Measurements from ENCODE around the gene IL11. TPM values are rescaled to one million over a fixed set of nuclear protein-coding genes. Genes with fewer than 3 reads are reported as not detected.

IL11 gene
- total and polyA plus RNA-seq, 2 experiments from 2014 or later = 4.4 to 6.6 TPM

GRCh38 chr19:55398200-55398925 lies 28.1 kb upstream of the IL11 start:
- no peak for DNase-seq (ENCODE audit: low spot score)
- Histone ChIP-seq H3K27me3 (no peaks in the 10 kb centered on the region), H3K4me3 (no peak overlapping the region), H2AFZ (no peak overlapping the region), H4K20me1 (ENCODE audit: insufficient read depth, poor library complexity, severe bottlenecking) (no peaks in the 10 kb centered on the region), H3K4me2 (no peak overlapping the region), H3K79me2 (peaks cover 4% of the 10 kb centered on the region), H3K9me2 (replicated peaks; ENCODE audit: insufficient read depth) (no peaks in the 10 kb centered on the region), H3K27ac (no peak overlapping the region), H3K4me1 (ENCODE audit: insufficient read depth) (no peaks in the 10 kb centered on the region), H3K9me3 (ENCODE audit: low read depth) (no peaks in the 10 kb centered on the region), H3K36me3 (replicated peaks; ENCODE audit: insufficient read depth, low read depth) (no peaks in the 10 kb centered on the region)
- TF ChIP-seq EZH2 (IDR thresholded peaks at IDR 0.05; ENCODE audit: borderline replicate concordance) = no peak
- WGBS (ENCODE audit: low lambda C conversion rate, missing lambda C conversion rate) = 98% methylated on average over 12 of the region's 12 CpGs

- Histone ChIP-seq H3K4me3 (no peak overlapping the region), H4K20me1 (ENCODE audit: insufficient read depth, poor library complexity, severe bottlenecking) (peaks cover 28% of the 10 kb centered on the region), H3K4me1 (ENCODE audit: insufficient read depth) (peaks cover 8% of the 10 kb centered on the region), H3K27ac (no peak overlapping the region), H2AFZ (no peak overlapping the region), H3K9me3 (ENCODE audit: low read depth) (no peaks in the 10 kb centered on the region), H3K79me2 (peaks cover 15% of the 10 kb centered on the region), H3K9me2 (replicated peaks; ENCODE audit: insufficient read depth) (no peaks in the 10 kb centered on the region), H3K36me3 (replicated peaks; ENCODE audit: insufficient read depth, low read depth) (no peaks in the 10 kb centered on the region), H3K4me2 (no peak overlapping the region), H3K27me3 (no peaks in the 10 kb centered on the region)
- WGBS (ENCODE audit: low lambda C conversion rate, missing lambda C conversion rate) = 62% methylated on average over 17 of the region's 18 CpGs
- TF ChIP-seq, protein P1, sequence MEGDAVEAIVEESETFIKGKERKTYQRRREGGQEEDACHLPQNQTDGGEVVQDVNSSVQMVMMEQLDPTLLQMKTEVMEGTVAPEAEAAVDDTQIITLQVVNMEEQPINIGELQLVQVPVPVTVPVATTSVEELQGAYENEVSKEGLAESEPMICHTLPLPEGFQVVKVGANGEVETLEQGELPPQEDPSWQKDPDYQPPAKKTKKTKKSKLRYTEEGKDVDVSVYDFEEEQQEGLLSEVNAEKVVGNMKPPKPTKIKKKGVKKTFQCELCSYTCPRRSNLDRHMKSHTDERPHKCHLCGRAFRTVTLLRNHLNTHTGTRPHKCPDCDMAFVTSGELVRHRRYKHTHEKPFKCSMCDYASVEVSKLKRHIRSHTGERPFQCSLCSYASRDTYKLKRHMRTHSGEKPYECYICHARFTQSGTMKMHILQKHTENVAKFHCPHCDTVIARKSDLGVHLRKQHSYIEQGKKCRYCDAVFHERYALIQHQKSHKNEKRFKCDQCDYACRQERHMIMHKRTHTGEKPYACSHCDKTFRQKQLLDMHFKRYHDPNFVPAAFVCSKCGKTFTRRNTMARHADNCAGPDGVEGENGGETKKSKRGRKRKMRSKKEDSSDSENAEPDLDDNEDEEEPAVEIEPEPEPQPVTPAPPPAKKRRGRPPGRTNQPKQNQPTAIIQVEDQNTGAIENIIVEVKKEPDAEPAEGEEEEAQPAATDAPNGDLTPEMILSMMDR (IDR thresholded peaks at IDR 0.05; ENCODE audit: poor library complexity) = no peak
- DNase-seq (ENCODE audit: low spot score) = no peak
Observed at GRCh38 chr19:55392820-55393761, 22.8 kb upstream of the IL11 start.

GRCh38 chr19:55391702-55392615 lies 21.7 kb upstream of the IL11 start:
- H3K27ac ChIP-seq = no peak overlapping the region
- H3K36me3 ChIP-seq (replicated peaks; ENCODE audit: insufficient read depth, low read depth) = no peaks in the 10 kb centered on the region
- peaks cover 19% of the 10 kb centered on the region for H3K4me1 ChIP-seq (ENCODE audit: insufficient read depth)
- WGBS (ENCODE audit: low lambda C conversion rate, missing lambda C conversion rate) = 53% methylated on average over 18 of the region's 18 CpGs
- H2AFZ ChIP-seq = no peak overlapping the region
- H3K4me3 ChIP-seq = no peak overlapping the region
- no peak overlapping the region for H3K4me2 ChIP-seq
- DNase-seq (ENCODE audit: low spot score) = no peak
- no peaks in the 10 kb centered on the region for H3K27me3 ChIP-seq
- no peaks in the 10 kb centered on the region for H3K9me2 ChIP-seq (replicated peaks; ENCODE audit: insufficient read depth)
- H3K79me2 ChIP-seq = peaks cover 27% of the 10 kb centered on the region
- H4K20me1 ChIP-seq (ENCODE audit: insufficient read depth, poor library complexity, severe bottlenecking) = peaks cover 39% of the 10 kb centered on the region
- TF ChIP-seq, protein P1 (IDR thresholded peaks at IDR 0.05; ENCODE audit: poor library complexity) = no peak
- TF ChIP-seq EZH2phosphoT487 (IDR thresholded peaks at IDR 0.05; ENCODE audit: low read depth, severe bottlenecking, unreplicated experiment) (no peak), EZH2 (IDR thresholded peaks at IDR 0.05; ENCODE audit: borderline replicate concordance) (no peak)
- no peaks in the 10 kb centered on the region for H3K9me3 ChIP-seq (ENCODE audit: low read depth)

All from hepatocyte (in vitro differentiated cells).